SK-MEL-5 (cell line): ENCODE data around the gene SRGAP1. TPM values are rescaled to one million over a fixed set of nuclear protein-coding genes. Genes with fewer than 3 reads are reported as not detected.
A peak's percentile ranks its signal among the peaks of the same experiment; 100 is the strongest.
"Not testable (repeated sequence)": the region's sequence is repeated elsewhere in the genome, so short reads cannot be mapped to it uniquely, and the experiment has no call there.

ENCODE experiments used
- DNase-seq: peaks from one replicate; pipeline ENCODE4 v3.0.0-alpha.2; 2016; ENCODE audit warnings: low read depth, low spot score
- in situ Hi-C: cut with HindIII; loops from 2 replicates; pipeline ENCODE4 v1.10.0; 2016; ENCODE audit warnings: low sequenced_read_pairs, high pct_unique_total_duplicates, low pct_unique_long_range_greater_than_20kb
- total RNA-seq: library from RNA; depleted of rRNA; stranded (reverse); fragments of >200 nt; shearing (Covaris generic); gene quantifications from 2 replicates; pipeline ENCODE4 v1.2.3, GENCODE V29; 2014

Gene SRGAP1
- total RNA-seq, 1 experiment from 2014 or later = 20.7 TPM

DNA sequence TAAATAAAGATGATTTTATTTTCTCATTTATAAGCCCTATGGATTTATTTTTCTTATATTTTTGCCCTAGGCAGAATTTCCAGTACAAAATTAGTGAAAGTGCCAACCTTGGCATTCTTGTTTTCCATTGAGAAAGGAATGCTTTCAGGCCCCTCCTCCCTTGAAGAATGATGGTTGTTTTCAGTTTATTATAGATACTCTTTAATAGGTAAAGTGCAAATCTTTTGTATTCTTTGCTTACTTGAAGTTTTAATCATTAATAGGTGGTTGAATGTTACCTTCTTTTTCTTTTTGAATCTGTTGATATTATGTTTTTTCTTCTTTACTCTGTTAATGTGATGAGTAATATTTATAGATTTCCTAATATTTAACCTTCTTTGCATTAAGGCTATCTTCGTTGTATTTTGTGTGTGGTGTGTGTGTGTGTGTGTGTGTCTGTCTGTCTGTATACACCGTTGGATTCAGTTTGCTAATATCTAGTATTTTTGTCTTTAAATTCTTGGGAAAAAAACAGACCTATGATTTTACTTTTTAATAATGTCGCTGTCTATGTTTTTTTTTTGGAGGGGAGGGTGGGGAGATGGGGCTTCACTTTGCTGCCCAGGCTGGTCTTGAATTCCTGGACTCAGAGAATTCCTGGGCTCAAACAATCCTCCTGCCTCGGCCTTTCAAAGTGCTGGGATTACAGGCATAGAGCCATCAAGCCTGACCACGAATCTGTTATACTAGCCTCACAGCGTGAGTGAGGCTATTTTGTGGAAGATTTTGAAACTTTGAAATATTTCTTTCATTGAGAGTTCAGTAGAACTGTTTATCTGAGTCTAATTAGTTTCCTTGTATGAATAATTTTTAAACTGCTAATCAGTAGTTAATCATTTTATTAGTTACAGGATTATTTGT lies 13.5 kb downstream of the SRGAP1 start:
- in situ Hi-C loops = no loop called here
- no peak for DNase-seq

DNA sequence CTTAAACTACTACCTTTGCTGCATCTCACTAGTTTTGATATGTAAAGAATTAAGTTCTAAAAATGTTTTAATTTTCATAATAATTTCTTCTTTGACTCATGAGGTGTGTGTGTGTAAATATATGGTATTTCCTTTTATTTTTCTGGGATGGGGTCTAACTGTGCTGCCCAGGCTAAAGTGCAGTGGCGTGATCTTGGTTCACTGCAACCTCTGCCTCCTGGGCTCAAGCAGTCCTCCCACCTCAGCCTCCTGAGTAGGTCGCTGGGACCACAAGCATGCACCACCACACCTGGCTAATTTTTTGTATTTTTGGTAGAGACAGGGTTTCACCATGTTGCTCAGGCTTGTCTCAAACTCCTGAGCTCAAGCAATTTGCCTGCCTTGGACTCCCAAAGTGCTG lies 15.4 kb downstream of the SRGAP1 start:
- in situ Hi-C loops, DNase-seq: not testable (repeated sequence)

DNA sequence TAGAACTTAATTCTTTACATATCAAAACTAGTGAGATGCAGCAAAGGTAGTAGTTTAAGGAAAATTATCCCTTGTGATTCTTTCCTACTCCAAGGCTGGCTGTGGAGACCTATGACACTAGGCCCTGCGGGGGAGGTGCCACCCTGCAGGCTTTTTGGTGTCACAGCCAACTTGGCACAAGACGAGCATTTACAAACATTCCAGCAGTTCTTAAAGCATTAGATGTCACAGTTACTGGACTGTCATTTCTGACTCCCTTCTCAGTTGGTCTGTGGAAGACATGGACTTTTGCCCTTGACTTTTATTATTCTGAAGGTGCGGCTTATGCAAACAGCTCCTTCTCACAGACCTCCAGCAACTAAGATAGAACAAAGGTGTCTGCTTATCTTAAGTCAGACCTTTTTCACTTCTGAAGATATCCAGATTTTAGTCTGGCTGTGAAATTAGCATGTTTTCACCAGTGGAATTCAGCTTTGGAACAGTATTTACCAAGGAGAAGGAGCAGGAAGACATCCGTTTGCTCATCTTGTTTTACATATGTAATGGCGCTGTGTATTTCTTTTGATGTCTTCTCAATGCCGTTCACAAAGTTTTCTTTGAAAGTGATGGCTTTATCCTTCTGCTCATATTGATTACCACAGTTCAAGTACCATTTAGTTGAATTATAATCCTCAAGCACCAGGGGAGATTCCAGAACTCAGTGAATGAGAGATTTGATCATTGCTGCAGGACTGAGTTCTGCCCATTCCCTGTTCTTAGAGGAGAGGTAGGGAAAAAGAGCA lies 17.9 kb downstream of the SRGAP1 start:
- no peak for DNase-seq
- in situ Hi-C loops = no loop called here

DNA sequence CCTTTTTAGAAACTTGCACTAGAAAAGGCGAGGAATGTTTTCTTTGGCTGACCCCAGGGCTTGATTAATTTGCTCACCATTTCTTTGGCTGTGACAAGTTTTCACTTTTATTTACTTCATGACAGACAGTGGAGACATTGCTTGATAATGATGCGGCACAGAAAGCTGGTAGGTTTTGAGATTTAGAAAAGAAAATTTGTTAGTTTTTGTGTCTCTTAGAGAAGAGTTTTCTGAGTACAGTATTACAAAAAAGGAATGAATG lies 18.4 kb downstream of the SRGAP1 start:
- in situ Hi-C loops = no loop called here
- no peak for DNase-seq

DNA sequence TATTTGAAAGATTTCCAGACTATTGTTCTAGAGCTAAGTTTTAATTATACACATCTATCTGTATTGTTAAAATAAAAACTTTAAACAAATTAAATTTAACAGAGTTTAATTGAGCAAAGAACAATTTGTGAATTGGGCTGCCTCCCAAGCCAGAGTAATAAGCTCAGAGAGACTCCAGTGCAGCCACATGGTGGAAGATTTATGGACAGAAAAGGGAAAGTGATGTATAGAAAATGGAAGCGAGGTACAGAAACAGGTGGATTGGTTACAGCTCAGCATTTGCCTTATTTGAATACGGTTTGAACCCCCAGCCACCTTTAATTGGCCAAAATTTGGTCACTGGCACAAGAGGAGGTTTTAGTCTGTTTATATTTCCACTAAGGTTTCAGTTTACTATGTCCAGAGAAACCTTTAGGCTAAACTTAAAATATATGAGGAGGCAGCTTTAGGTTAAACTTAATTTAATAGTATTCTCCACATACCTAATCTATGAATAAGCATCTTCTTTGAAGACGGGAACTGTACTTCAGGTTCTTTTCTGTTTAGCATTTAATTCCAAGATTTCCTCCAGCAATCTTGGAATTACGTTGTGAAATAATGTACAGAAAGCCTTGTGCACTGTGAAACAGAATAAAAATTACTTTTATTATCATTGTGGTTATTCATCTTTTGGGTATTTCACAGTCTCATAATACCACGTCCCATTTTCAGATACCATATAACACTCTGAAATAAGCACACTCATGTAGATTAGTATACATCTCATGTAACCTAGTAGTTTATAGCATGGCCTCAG lies 19.4 kb downstream of the SRGAP1 start:
- in situ Hi-C loops = no loop called here
- no peak for DNase-seq

DNA sequence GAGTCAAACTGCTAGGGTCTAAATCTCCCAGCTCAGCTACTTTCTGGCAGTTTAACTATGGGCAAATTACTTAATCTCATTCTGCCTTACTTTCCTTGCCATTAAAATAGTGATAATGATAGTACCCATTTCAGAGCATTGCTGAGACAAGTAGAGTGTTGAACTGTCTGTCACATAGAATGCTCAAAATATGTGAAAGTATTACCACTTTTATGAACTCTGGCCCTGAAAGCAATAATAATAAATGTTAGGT lies 19.9 kb downstream of the SRGAP1 start:
- in situ Hi-C loops = no loop called here
- DNase-seq = no peak

DNA sequence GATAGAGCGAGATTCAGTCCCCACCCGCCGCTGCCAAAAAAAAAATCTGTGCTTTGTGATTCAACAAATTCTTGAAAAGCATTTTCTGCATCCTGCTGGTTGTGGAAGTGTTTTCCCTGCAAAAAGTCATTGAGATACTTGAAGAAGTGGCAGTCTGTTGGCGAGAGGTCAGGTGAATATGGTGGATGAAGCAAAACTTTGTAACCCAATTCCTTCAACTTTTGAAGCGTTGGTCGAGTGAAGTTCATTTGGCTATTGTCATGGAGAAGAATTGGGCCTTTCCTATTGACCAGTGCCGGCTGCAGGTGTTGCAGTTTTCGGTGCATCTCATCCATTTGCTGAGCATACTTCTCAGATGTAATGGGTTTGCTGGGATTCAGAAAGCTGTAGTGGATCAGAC lies 20.9 kb downstream of the SRGAP1 start:
- DNase-seq = no peak
- in situ Hi-C loops = no loop called here

DNA sequence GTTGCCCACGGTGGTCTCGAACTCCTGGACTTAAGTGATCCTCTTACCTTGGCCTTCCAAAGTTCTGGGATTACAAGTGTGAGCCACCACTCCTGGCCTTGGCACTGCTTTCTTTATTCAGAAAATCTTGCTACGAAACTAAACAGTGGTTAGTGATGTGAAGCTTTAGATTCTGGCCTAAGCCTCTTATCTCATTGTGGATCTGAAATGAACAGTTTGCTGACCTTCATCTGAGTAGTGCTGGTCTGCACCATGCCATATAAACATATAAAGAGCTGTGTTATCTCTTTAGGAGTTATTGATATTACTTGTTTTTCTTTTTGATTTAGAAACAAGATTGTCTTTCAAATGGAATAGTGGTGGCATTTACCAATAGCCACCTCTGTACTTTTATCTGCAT lies 22.6 kb downstream of the SRGAP1 start:
- DNase-seq = no peak
- in situ Hi-C loops = no loop called here

DNA sequence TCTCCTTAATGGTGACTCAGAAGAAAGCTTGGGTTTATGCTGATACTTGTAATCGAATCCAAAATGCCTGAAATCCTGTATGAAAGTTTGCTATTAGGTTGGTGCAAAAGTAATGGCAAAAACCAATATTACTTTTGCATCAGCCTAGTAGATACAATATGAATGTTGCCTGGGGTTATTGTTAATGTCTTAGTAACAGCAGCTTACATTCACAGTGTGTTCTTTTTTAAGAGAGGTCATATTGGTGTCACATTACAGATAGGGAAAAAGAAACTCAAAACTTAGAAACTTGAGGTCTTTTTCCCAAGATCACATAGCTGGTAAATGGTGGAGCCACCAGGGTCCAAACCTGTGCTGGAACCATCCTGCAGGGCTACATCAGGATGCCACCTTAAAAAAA lies 25.2 kb downstream of the SRGAP1 start:
- DNase-seq = no peak
- in situ Hi-C loops = no loop called here

DNA sequence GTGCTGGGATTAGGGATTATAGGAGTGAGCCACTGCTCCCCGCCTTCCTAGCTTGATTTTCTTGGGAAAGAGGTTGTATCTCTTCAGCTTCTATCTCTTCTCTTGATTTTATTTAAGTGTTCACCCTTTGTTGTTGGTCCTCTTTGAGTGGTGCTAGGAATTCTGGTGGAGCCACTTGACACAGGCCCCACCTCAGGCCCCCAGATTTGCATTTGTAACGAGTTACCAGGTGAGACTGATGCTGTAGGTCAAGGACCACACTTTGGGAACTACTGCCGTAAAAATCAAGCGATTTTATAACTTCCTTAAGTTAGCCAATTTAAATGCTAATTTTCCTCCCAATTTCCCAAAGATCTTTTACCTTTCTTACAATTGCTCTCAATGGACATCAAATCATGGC lies 26.3 kb downstream of the SRGAP1 start:
- no peak for DNase-seq
- in situ Hi-C loops = no loop called here

DNA sequence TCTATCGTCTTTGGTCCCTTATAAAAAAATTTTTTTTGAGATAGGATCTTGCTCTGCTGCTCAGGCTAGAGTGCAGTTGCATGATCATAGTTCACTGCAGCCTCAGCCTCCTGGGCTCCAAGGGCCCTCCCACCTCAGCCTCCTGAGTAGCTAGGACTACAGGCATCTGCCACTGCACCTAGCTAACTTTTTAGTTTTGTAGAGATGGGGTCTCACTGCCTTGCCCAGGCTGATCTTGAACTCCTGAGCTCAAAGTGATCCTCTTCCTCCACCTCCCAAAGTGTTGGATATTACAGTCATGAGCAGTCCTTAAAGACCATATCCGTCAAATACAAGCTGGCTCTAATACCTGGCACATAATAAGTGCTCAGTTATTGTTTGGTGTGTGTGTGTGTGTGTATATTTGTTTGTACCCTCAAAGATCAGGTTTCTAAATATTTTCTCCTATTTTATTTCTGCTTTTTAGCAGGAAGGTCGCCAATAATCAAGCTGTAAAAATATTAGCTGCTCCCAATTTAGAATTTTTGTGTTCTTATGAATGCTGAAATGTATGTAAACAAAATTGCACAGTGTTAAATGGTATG lies 30.5 kb downstream of the SRGAP1 start:
- no peak for DNase-seq
- in situ Hi-C loops = no loop called here

DNA sequence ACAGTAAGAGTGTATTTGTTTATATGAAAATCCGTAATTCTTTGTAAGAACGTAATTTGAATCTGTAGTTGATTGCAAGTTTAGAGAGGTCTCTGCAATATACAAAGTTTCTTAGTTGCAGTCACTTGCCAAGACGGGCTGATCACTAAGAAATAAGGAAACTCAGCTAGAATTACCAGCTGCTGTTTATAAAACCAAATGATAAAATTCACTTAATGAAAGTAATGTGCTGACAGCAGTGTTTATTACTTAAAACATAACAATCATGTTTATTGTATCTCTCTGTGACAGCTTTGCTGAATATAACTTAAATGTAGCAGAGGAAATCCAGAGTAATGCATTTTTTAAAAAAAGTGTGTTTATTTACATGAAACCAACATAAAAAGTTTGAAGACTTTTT lies 31.2 kb downstream of the SRGAP1 start:
- in situ Hi-C loops = no loop called here
- DNase-seq = no peak

DNA sequence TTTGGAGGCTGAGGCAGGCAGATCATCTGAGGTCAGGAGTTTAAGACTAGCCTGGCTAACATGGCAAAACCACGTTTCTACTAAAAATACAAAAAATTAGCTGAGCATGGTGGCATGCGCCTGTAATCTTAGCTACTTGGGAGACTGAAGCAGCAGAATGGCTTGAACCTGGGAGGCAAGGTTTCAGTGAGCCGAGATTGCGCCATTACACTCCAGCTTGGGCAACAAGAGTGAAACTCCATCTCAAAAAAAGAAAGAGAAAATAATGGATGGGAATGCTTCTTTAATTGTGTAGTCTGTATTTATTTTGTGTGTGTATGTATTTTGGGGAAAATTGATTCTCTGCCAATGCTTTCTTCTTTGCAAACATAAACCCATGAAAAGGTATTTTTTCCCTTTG lies 32.5 kb downstream of the SRGAP1 start:
- no peak for DNase-seq
- in situ Hi-C loops = no loop called here

DNA sequence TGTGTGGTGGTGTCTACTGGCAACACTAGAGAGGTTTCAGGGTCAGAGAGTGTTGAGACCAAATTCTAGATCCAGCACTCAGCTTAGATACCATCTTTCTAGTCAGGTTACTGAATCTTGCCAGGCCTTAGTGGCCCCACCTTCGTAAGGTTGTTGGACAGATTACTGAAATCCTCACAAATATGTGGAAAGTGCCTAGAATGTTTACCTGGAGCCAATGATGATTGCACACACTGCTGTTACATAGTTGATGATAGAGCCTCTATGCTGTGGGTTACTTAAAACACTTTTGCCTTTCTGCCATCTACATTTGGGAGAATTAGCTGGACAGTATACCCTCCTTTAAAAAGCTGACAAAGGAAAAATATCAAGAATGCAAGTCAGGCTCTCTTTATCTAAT lies 33.2 kb downstream of the SRGAP1 start:
- in situ Hi-C loops = no loop called here

DNA sequence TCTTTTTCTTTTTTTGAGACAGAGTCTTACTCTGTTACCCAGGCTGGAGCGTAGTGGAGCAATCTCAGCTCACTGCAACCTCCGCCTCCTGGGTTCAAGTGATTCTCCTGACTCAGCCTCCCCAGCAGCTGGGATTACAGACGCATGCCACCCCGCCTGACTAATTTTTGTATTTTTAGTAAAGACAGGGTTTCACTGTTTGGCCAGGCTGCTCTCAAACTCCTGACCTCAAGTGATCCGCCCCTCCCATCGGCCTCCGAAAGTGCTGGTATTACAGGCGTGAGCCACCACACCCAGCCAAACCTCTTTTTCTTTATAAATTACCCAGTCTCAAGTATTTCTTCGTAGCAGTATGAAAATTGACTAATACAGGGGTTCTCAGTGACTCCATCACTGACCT lies 35.7 kb downstream of the SRGAP1 start:
- DNase-seq, in situ Hi-C loops: not testable (repeated sequence)

More for the DNA sequence above, 33.2 kb downstream of the SRGAP1 start:
- no peak for DNase-seq

DNA sequence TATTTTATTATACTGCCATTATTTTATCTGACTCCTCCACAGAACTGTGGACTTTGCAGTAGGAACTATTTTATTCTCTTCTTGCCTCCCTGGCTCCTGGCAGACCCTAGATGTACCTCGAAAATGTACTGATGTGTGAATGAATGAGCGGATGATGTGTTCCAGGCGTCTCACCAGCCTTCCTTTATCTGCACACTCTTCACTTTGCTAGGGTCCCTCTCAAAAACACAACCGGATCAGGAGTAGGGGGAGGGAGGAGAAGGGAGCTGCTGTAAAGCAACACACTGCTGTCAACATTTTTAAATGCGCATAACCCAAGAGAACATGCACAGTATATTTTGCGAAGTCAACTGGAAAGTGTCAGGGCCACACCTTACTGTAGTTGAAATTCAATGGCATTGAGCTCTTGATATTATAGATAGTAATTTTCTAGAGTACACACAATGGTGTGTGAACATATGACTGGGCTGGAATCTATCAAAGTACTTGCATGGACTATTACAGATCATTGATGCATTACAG lies 36.3 kb downstream of the SRGAP1 start:
- in situ Hi-C loops = no loop called here
- DNase-seq = no peak

DNA sequence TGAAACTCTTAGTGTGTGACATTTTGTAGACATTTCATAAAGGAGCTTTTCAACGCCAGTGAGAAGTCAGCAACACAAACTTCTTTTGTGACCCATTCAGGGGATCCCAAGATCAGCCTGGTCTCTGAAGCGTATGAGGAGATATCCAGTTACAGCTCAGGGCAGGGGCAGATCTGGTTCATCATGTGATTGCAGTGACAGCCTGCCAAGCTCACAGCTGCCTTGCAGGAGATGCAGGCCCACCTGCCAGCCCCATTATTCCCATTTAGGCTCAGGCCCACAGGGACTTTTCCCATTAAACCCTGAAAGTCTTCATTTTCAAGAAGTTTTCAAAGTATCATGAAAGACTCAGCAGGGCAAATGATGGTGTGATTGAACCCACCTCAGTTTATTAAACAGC lies 38.3 kb downstream of the SRGAP1 start:
- in situ Hi-C loops = no loop called here
- peak; percentile 98 for DNase-seq

DNA sequence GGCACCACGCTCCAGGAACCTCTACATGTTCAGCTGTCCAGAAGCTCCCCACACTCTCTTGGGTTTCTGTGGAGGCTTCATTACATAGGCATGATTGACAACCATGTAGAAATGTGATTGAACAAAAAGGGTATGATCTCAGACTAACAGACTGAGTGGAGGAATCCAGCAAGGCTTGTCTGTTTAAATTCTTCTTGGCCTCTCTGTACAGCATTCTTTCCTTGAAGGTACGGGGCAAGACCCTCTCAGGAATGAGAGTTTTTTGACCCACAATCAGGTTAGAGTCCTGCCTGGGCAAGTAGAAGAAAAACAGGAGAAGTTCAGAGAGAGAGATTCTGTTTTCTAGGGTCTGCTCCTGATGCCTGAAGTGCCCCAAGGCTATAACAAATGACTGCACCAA lies 40.9 kb downstream of the SRGAP1 start:
- in situ Hi-C loops = no loop called here

More for the DNA sequence above, 40.9 kb downstream of the SRGAP1 start:
- DNase-seq = no peak
